ENCODE results near the gene CCDC117.
"Not testable (repeated sequence)": the region's sequence is repeated elsewhere in the genome, so short reads cannot be mapped to it uniquely, and the experiment has no call there.

The CCDC117 gene

DNA sequence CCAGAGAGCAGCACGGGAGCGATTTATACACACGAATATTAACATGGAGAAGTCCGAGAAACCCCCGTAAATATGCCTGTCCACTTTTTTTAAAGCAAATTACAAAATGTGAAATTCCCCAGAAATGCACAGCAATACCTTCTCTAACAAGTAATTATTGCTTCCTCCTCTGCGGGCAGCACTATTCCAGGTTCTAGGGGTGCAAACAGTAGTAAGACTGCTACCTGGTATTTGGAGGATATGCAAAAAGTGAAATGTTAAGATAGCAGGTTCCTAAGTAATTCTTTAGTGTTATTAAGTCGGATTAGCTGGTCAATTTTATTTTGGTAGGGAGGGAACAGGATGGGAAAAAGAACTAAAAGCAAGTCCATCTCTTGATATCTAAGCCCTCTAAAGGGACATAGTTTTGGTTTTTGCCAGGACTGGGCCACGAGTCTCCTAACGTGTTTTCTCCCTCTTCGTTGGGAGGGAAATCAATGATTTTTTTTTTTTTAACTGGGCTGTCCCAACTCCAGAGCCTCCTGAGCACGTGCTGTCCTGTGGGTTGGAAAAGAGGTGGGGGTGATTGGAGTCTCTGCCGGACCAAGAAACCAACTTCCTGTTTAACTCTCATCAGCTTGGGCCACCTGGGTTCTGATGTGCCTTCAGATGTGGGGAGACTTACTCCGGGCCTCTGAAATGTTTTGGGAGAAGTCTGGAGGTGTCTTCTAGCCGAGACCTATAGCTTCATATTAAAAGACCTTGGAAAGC is 29.5 kb downstream of the CCDC117 start:
- DNase-seq = no peak

DNA sequence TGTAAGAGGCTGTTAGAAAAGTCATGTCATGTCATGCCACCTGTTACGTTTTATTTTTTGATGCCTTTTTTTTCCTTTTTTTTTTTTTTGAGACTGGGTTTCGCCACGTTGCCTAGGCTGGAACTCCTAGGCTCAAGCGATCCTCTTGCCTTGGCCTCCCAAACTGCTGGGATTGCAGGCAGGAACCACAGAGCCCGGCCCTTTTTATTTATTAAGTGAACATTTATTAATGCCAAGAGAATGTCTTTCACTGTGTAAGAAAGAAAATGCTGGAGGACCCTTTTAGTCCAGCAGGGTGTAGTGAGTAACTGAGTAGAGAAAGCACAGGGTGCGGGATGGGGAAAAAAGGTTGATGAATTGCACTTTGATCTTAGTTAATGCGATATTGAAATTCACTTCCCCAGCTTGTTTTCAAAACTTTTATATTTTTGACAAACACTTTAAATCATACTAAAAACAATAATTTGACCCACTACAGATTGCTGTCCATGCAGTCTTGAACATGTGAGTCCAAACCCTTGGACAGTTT is 30.2 kb downstream of the CCDC117 start:
- DNase-seq = no peak

DNA sequence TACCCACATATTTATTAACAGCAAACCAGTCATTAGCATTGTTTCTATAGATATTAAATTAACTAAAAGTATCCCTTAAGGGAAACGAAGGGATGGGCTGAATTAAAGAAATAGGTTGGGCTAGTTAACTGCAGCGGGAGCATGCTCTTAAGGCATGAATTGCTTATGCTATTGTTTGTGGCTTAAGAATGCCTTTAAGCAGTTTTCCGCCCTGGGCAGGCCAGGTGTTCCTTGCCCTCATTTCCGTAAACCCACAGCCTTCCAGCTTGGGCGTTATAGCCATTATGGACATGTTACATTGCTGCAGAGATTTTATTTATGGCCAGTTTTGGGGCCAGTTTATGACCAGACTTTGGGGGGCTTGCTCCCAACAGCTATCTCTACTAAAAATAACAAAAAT is 32.9 kb downstream of the CCDC117 start:
- DNase-seq = not testable (repeated sequence)

DNA sequence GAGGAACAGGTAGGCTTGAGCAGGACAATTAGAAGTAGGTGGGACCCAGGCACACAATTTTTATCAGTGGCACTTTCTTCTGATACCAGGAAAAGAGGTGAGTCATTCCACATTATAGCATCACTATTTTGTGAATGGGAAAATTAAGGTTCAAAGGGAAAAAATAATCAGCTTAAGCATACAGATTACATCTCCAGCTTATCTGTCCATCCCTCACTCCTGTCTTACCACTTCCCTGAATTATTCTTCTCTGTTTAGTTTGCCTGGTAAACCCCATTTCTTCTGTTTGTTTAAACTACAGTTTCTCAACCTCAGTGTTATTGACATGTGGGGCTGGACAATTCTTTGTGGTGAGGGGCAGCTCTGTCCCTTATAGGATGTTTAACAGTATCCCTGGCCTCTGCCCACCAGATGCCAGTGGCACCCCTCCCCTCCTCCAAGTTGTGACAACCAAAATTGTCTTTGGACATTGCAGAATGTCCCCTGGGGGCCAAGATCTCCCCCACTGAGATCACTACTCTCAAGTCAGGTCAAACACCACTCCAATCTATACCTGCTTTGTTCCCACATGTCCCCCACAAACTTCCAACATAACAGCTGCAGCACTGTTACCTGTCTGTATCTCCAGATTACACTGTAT is 36.3 kb downstream of the CCDC117 start:
- no peak for DNase-seq

DNA sequence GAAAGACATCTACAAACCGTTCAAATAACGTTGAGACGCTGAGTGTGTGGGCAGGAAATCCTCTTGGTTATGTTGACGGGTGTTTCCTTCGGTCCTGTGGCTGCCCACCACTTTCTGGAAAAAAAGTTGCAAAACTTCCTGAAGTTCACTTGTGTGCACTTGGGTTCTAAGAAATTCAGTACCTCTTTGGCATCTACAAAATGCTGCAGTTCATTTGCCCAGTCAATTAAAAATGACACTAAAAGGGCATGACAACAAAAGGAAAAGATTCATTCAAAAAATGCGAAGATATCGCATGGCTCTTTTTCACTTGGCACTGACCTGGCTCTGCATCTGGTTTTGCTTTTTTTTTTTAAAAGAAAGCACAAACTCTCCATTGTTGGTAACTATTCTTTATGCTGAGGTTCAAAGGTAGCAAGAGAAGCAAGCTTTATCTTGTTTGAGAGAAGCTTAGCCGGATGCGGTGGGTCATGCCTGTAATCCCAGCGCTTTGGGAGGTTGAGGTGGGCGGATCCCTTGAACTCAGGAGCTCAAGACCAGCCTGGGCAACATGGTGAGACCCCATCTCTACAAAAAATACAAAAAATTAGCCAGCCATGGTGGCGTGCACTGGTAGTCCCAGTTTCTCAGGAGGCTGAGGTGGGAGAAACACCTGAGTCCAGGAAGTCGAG is 38.5 kb downstream of the CCDC117 start:
- no peak for DNase-seq

DNA sequence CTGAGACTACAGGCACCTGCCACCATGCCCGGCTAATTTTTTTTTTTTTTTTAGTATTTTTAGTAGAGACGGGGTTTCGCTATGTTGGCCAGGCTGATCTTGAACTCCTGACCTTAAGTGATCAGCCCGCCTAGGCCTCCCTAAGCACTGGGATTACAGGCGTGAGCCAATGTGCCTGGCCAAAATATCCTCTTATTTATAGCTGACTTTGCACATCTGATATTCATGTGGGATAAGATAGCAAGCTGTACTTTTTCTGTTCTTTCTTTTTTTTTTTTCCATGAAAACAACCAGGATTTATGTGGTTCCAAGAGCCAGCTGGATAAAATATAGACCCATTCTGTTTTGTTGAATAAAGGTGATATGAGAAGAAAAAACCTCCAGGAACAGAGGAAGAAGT is 40.0 kb downstream of the CCDC117 start:
- no peak for DNase-seq

DNA sequence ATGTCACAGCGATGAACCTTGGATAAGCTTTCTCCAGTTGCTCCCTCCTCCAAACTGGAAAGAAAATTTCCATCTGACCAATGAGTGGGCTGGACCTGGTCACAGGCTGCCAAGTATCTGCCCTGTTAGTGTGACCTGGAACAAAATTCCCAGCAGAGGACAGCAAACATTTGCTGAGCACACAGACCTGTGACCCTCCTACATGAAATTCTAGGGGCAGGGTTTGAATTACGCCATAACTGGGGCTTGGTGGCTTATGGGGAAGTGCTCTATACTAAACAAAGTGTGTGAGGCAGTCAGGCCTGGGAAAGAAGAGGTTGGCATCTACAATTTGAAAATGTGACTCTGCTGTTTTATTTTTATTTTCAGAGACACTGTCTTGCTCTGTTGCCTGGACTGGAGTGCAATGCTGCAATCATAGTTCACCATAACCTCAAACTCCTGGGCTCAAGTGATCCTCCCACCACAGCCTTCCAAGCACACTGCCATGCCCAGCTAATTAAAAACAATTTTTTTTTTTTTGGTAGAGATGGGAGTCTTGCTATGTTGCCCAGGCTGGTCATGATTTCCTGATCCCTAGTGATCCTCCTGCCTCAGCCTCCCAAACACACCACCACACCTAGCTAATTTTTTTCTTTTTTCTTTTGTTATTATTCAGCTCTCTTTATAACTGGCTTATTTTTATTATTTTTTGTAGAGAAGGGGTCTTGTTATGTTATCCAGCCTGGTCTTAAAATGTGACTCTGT is 41.5 kb downstream of the CCDC117 start:
- DNase-seq = no peak

DNA sequence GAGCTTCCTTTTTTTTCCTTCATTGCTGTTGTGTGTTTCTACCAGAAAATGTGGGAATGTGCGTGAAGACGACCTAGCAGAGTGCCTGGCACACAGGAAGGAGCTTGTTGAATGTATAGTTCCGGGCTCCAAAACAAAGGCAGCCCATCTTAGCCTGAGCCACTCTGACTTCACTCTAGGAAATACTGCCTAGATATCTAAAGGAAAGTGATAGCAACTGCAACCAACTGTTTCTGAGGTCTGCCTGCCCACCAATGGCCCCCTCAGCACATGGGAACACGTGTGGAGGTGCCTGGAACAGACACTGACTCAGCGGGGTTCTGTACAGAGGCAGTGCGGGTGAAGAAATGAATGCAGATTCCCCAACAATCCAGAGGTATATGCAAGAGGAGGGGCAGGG is 42.6 kb downstream of the CCDC117 start:
- no peak for DNase-seq

DNA sequence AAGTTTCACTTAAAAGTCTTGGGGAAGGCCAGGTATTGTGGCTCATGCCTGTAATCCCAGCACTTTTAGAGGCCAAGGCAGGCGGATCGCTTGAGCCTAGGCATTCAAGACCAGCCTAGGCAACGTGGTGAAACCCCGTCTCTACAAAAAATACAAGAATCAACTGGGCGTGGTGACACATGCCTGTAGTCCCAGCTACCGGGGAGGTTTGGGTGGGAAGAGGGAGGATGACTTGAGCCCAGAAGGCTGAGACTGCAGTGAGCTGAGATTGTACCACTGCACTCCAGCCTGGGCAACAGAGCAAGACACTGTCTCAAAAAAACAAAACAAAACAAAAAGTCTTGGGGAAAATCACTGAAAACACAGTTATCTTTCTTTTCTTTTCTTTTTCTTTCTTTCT is 43.2 kb downstream of the CCDC117 start:
- DNase-seq = no peak

DNA sequence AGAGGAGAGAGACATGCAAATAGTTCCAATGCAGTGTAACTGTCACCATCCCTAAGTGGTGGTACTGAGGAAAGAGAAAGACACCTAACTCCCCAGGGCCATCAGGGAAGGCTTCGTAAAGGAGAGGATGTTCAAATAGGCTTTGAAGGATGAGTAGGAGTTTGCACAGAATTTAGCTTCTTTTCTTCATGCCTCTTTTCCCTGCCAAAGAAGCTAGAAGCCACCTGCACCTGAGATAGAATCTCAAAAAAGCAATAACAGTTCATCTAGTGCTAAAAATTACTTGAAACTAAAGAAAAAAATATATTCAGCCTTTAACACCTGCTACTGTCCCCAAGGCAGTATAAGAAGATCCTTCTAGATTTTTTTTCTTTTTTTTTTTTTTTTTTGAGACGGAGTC is 44.6 kb downstream of the CCDC117 start:
- no peak for DNase-seq

DNA sequence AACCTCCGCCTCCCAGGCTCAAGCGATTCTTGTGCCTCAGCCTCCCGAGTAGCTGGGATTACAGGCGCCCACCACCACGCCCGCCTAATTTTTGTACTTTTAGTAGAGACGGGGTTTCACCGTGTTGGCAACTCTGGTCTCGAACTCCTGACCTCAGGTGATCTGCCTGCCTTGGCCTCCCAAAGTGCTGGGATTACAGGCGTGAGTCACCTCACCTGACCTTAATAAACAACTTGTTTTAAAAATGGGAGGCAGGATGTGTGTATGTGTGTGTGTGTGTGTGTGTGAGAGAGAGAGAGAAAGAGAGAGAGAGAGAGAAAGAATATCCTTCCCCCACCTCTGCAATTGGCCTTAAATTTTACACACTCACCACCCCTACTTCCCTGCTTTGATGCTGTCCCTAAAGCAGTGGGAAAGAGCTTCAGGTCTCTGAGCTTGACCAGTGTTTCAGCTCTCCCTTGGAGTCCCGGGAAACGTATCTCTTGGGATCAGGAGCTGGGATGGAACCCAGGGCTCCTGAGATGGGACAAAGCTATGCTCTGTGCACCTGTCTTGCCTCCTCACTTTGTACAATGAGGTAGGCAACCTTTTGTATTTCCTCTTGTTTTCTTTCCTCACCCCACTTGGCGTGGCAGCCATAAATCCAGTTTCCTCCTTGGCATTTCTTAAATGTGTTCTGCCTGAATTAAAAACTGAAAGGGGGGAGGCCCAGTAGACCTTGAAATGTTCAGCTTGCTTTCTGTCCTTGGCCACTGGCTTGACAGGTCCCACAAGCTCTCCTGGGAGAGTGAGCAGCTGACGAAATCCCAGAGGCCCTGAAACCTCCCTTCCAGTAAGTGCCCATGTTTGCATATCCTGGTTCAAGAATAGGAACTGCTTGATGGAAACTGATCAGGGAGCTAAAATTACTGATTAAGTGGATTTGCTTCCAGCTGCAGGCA is 45.7 kb downstream of the CCDC117 start:
- DNase-seq = peak; percentile 77

DNA sequence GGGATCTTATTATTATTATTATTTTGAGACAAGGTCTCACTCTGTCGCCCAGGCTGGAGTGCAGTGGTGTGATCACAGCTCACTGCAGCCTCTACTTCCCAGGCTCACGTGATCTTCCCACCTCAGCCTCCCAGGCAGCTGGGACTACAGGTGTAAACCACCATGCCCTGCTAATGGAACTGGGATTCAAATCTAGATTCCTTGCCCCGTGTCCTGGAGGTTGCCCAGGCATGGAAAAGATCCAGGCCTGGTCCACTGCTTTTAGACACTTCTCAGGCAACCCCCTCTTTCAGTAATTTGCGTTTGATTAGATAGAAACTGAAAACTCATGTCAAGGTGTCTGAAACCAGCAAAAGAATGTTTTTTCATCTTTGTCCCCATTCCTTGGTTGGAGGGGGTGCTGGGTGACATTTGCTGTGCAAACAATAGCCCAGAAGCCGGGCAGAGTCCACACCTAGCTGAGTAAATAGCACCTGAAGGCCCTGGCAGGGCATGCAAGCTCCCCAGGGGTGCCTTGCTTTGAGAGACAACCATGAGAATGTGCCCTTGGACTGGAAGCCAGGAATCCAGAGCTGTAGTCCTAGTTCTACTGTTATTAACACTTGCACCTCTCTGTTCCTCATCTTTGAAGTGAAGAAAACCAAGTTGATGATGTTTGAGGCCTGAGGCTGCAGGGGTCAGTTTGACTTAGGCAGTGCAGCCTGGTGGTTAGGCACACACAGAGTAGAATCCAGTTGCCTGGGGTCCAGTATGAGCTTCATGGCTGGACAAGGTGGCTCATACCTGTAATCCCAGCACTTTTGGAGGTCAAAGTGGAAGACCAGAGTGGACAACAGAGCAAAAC is 47.0 kb downstream of the CCDC117 start:
- DNase-seq = no peak

DNA sequence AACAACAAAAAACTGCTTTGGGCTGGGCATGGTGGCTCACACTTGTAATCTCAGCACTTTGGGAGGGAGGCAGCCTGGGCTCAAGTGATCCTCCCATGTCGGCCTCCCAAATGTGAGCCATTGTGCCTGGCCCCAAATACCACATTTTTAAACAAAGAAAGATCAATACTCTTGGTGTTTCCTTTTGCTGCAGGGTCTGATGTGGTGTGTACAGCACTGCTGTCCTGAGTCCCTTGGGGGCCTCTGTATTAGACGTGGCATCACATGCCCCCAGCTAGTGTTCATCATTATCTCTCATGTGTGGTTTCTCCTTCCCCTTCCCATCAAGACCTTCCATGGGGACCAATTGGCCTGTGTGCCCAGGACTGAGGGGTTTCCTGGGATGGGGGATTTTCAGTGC is 48.4 kb downstream of the CCDC117 start:
- DNase-seq = no peak

DNA sequence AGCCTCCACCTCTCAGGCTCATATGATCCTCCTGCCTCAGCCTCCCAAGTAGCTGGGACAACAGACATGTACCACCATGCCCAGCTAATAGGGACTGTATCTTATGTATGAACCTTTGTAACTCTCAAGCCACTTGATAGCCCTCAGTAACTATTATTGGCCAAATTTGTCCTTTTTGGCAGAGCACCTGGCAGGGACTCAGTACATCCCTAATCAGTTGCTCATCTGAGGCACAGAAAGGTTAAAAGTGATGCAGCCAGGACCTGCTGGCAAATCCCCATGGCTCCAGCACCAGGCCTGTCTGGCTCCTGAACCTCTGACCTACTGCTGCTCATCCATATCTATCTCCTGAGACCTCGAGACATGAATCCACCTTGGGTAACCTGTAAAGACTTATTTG is 49.0 kb downstream of the CCDC117 start:
- DNase-seq = no peak

DNA sequence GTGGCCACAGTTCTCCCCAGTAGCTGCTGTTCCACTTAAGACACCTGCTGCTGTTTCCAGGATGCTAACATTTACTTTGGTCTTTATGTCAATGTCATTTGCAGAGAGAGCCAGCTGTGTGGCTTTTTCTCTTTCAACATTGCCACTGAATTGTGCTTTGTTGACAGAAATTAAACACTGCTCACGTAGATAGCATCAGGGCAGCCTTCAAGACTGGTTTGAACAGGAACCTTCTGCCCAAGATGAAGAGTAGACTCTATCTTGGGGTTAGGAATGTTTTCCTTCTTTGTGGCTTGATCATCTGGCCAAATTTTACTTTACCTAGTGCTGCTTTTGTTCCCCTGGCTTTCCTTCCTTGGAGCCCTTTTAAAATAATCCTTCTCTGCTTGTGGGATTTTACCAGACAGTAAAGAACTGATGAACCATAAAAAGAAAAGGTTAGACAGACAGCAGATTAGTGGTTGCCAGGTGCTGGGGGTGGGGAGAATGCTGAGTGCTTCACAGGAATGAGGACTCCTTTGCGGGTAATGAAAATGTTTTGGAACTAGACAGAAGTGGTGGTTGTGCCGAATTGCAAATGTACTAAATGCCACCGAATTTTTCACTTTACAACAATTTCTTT is 50.5 kb downstream of the CCDC117 start:
- DNase-seq = peak; percentile 84

DNA sequence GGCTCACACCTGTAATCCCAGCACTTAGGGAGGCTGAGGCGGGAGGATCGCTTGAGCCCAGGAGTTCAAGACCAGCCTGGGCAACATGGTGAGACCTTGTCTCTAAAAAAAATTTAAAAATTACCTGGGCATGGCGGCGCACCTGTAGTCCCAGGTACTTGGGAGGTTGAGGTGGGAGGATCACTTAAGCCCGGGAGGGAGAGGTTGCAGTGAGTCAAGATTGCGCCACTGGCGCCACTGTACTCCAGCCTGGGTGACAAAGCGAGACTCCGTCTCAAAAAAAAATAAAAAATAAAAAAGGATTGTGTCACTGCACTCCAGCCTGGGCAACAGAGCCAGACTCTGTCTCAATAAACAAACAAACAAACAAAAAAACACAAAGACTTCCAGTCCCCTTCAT is 52.0 kb downstream of the CCDC117 start:
- DNase-seq = not testable (repeated sequence)

DNA sequence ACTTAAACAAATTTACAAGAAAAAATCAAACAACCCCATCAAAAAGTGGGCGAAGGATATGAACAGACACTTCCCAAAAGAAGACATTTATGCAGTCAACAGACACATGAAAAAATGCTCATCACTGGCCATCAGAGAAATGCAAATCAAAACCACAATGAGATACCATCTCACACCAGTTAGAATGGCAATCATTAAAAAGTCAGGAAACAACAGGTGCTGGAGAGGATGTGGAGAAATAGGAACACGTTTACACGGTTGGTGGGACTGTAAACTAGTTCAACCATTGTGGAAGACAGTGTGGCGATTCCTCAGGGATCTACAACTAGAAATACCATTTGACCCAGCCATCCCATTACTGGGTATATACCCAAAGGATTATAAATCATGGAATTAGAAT is 53.9 kb downstream of the CCDC117 start:
- not testable (repeated sequence) for DNase-seq

DNA sequence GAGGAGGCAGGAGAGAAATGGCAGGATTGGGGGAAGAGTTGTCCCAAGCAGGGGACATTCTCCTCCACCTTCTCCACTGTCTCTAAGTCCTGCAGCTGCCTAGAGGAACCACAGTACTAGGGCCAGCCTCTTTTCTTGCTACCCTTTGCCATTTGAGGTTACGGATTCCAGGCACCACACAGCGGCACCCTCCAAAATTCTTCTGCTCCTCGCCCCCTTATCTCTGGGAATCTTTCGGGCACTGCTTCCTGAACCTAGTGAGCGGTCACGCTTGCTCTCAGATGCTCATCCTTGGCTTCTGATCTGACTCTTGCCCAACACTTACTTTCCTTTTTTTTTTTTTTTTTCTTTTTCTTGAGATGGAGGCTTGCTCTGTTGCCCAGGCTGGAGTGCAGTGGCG is 54.4 kb downstream of the CCDC117 start:
- DNase-seq = no peak

DNA sequence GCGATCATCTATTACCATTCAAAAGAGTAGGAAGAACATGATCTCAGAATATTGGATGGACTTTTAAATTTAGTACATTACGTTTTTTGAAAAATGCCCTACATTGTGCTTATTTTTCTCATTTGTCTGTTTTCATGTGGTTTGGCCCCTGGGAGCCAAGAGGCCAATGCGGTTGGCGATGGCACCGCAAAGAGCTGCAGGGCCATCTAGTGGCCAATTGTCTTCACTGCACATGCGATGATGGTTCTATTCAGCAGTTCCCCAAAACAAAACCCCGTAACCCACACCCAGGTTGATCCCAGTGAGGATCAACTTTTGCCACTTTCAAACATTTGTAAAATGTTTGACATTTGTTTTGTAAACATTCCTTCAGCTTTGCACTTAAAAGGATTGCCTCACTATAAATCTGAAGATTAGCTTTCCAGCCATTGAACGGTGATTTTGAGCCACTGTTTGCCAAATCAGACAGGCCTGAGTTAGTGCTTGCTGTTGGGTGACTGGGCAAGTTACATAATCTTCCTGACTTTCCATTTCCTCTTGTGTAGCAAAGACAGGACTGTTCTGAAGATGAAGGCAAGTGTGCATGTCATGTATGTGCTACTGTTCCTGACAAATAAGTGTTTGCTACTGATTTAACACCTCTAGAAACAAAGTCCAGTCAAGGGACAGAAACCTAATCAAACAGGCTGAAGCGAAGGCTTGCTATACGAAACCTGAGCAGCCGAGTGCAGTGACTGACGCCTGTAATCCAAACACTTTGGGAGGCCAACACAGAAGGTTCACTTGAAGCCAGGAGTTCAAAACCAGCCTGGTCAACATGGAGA is 57.1 kb downstream of the CCDC117 start:
- peak; percentile 40 for DNase-seq

DNA sequence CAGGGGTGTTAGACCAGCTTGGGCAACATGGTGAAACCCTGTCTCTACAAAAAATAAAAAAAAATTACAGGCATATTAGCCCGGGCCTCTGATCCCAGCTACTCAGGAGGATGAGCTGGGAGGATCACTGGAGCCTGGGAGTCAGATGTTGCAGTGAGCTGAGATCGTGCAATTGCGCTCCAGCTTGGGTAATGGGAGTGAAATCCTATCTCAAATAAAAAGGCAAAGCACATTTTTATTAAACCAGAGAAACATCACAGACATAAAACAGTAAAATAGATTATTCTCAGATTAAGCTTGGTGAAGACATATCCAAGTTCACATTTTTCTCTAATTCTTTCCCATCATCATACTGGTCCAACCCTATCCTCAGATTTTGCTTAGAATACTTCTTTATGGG is 57.9 kb downstream of the CCDC117 start:
- no peak for DNase-seq

All from NCI-H510A treated with DMSO at 0.1 percent for 48 hours (cell line).